NCI-H510A treated with DMSO at 0.1 percent for 48 hours (cell line): ENCODE measurements around the gene NSUN4.
"Not testable (repeated sequence)": the region's sequence is repeated elsewhere in the genome, so short reads cannot be mapped to it uniquely, and the experiment has no call there.

Source experiments
- DNase-seq: peaks from one replicate; lab custom pipeline; 2025; lab: John Stamatoyannopoulos, UW

Gene NSUN4

GRCh38 chr1:46328182-46328581, 12.4 kb upstream of the NSUN4 start:
- DNase-seq = not testable (repeated sequence)

- not testable (repeated sequence) for DNase-seq
Observed at GRCh38 chr1:46329807-46330206, 10.8 kb upstream of the NSUN4 start.

- not testable (repeated sequence) for DNase-seq
Observed at GRCh38 chr1:46330381-46330780, 10.2 kb upstream of the NSUN4 start.

GRCh38 chr1:46331786-46332540, 8.6 kb upstream of the NSUN4 start:
- DNase-seq = not testable (repeated sequence)

GRCh38 chr1:46333300-46334029, 7.1 kb upstream of the NSUN4 start:
- DNase-seq = peak; percentile 35

- no peak for DNase-seq
Observed at GRCh38 chr1:46334030-46334384, 6.6 kb upstream of the NSUN4 start.

GRCh38 chr1:46335081-46335480, 5.5 kb upstream of the NSUN4 start:
- no peak for DNase-seq

GRCh38 chr1:46337409-46337808, 3.2 kb upstream of the NSUN4 start:
- not testable (repeated sequence) for DNase-seq

- no peak for DNase-seq
Observed at GRCh38 chr1:46341222-46342083, 846 bp downstream of the NSUN4 start.

- DNase-seq = no peak
Observed at GRCh38 chr1:46342084-46342656, 1.6 kb downstream of the NSUN4 start.

- no peak for DNase-seq
Observed at GRCh38 chr1:46342677-46343350, 2.2 kb downstream of the NSUN4 start.

- DNase-seq = no peak
Observed at GRCh38 chr1:46343351-46343695, 2.7 kb downstream of the NSUN4 start.

GRCh38 chr1:46343705-46344104, 3.1 kb downstream of the NSUN4 start:
- DNase-seq = no peak

GRCh38 chr1:46344481-46344880, 3.9 kb downstream of the NSUN4 start:
- DNase-seq = no peak

GRCh38 chr1:46345281-46345680, 4.7 kb downstream of the NSUN4 start:
- no peak for DNase-seq

GRCh38 chr1:46352363-46352762, 11.8 kb downstream of the NSUN4 start:
- no peak for DNase-seq

- not testable (repeated sequence) for DNase-seq
Observed at GRCh38 chr1:46355920-46356319, 15.3 kb downstream of the NSUN4 start.

GRCh38 chr1:46362158-46362557, 21.6 kb downstream of the NSUN4 start:
- DNase-seq = no peak

- no peak for DNase-seq
Observed at GRCh38 chr1:46363121-46363520, 22.5 kb downstream of the NSUN4 start.

- DNase-seq = no peak
Observed at GRCh38 chr1:46364612-46365011, 24.0 kb downstream of the NSUN4 start.

GRCh38 chr1:46365796-46366195, 25.2 kb downstream of the NSUN4 start:
- DNase-seq = not testable (repeated sequence)

- no peak for DNase-seq
Observed at GRCh38 chr1:46367072-46367471, 26.5 kb downstream of the NSUN4 start.
